ENCODE results near the gene XKR7.

XKR7 gene

GRCh38 chr20:32050851-32051556 lies 83.1 kb downstream of the XKR7 start:
- DNase-seq = peak; percentile 59

- DNase-seq = no peak
Observed at GRCh38 chr20:32051720-32052089, 83.8 kb downstream of the XKR7 start.

- no peak for DNase-seq
Observed at GRCh38 chr20:32052090-32052777, 84.3 kb downstream of the XKR7 start, which contains the start of gene HCK. Gene HCK (plus strand): TSS chr20:32052242.

- no peak for DNase-seq
Observed at GRCh38 chr20:32052778-32053362, 84.9 kb downstream of the XKR7 start.
